Measurements from ENCODE around the gene PPP2R3C.

- TF ChIP-seq CTCF (IDR thresholded peaks at IDR 0.05) (no peak), POLR2A (IDR thresholded peaks at IDR 0.05) (no peak)
These were observed 24.9 kb upstream of the PPP2R3C start for GRCh38 chr14:35146711-35147149.

Data from body of pancreas (tissue), 4 donors.